ENCODE data around the gene WNT9A. TPM values are rescaled to one million over a fixed set of nuclear protein-coding genes. Genes with fewer than 3 reads are reported as not detected.
A peak's percentile ranks its signal among the peaks of the same experiment; 100 is the strongest.

WNT9A gene
- total and polyA plus RNA-seq, 5 donors, result 0.60 to 1.8 (median 0.71) TPM

GRCh38 chr1:227926896-227927885, 20.5 kb downstream of the WNT9A start:
- intact Hi-C loops (cut with DNase I), result no loop called here
- Histone ChIP-seq H3K9me3 (ENCODE audit: control insufficient read depth, low read length) (no peaks in the 10 kb centered on the region), H3K27me3 (ENCODE audit: control insufficient read depth, insufficient read depth) (no peaks in the 10 kb centered on the region), H3K4me1 (ENCODE audit: control insufficient read depth, insufficient read depth, low read length) (no peaks in the 10 kb centered on the region), H3K27ac (ENCODE audit: low read length) (no peak overlapping the region), H3K4me3 (ENCODE audit: low read length) (no peak overlapping the region)
- 91% methylated on average over 20 of the region's 20 CpGs for WGBS
- ATAC-seq (no peak), DNase-seq (peak; percentile 9 to 38 (median 30))

GRCh38 chr1:227926216-227926791, 21.4 kb downstream of the WNT9A start:
- Histone ChIP-seq H3K4me1 (ENCODE audit: control insufficient read depth, insufficient read depth, low read length) (no peaks in the 10 kb centered on the region), H3K9me3 (ENCODE audit: control insufficient read depth, low read length) (no peaks in the 10 kb centered on the region), H3K4me3 (ENCODE audit: low read length) (no peak overlapping the region), H3K27me3 (ENCODE audit: control insufficient read depth, insufficient read depth) (no peaks in the 10 kb centered on the region), H3K27ac (ENCODE audit: low read length) (no peak overlapping the region)
- intact Hi-C loops (cut with DNase I), result no loop called here
- DNase-seq (peak; percentile 6 to 53 (median 40)), ATAC-seq (no peak)
- WGBS, result 91% methylated on average over 11 of the region's 11 CpGs

- intact Hi-C loops (cut with DNase I), result no loop called here
Measured at GRCh38 chr1:227925582-227926198, 22.0 kb downstream of the WNT9A start.

GRCh38 chr1:227924833-227925574, 22.7 kb downstream of the WNT9A start:
- H3K4me1 ChIP-seq (ENCODE audit: control insufficient read depth, insufficient read depth, low read length), result no peaks in the 10 kb centered on the region
- H3K9me3 ChIP-seq (ENCODE audit: control insufficient read depth, low read length), result no peaks in the 10 kb centered on the region
- no peaks in the 10 kb centered on the region for H3K27me3 ChIP-seq (ENCODE audit: control insufficient read depth, insufficient read depth)
- ATAC-seq (no peak), DNase-seq (peak; percentile 13 to 56 (median 48))
- 85% methylated on average over 38 of the region's 38 CpGs for WGBS
- H3K27ac ChIP-seq (ENCODE audit: low read length), result no peak overlapping the region
- intact Hi-C loops (cut with DNase I), result no loop called here
- no peak overlapping the region for H3K4me3 ChIP-seq (ENCODE audit: low read length)

More at GRCh38 chr1:227925582-227926198, 22.0 kb downstream of the WNT9A start:
- no peak overlapping the region for H3K27ac ChIP-seq (ENCODE audit: low read length)
- H3K9me3 ChIP-seq (ENCODE audit: control insufficient read depth, low read length), result no peaks in the 10 kb centered on the region
- H3K27me3 ChIP-seq (ENCODE audit: control insufficient read depth, insufficient read depth), result no peaks in the 10 kb centered on the region
- ATAC-seq, result no peak
- no peaks in the 10 kb centered on the region for H3K4me1 ChIP-seq (ENCODE audit: control insufficient read depth, insufficient read depth, low read length)
- 87% methylated on average over 14 of the region's 14 CpGs for WGBS
- H3K4me3 ChIP-seq (ENCODE audit: low read length), result no peak overlapping the region
- peak in 1 of 3 donors; percentile 2 for DNase-seq

- intact Hi-C loops (cut with DNase I), result no loop called here
- 93% methylated on average over 24 of the region's 24 CpGs for WGBS
- DNase-seq, result peak in 2 of 3 donors; percentile 7 to 55
Measured at GRCh38 chr1:227924168-227924832, 23.4 kb downstream of the WNT9A start.

GRCh38 chr1:227923353-227924167, 24.2 kb downstream of the WNT9A start:
- Histone ChIP-seq H3K9me3 (ENCODE audit: control insufficient read depth, low read length) (no peaks in the 10 kb centered on the region), H3K27ac (ENCODE audit: low read length) (no peak overlapping the region), H3K4me3 (ENCODE audit: low read length) (no peak overlapping the region), H3K4me1 (ENCODE audit: control insufficient read depth, insufficient read depth, low read length) (no peaks in the 10 kb centered on the region), H3K27me3 (ENCODE audit: control insufficient read depth, insufficient read depth) (no peaks in the 10 kb centered on the region)
- intact Hi-C loops (cut with DNase I), result no loop called here
- ATAC-seq, result no peak
- peak in 2 of 3 donors; percentile 7 to 45 for DNase-seq
- 87% methylated on average over 18 of the region's 18 CpGs for WGBS

More at GRCh38 chr1:227924168-227924832, 23.4 kb downstream of the WNT9A start:
- Histone ChIP-seq H3K9me3 (ENCODE audit: control insufficient read depth, low read length) (no peaks in the 10 kb centered on the region), H3K27ac (ENCODE audit: low read length) (no peak overlapping the region), H3K4me3 (ENCODE audit: low read length) (no peak overlapping the region), H3K4me1 (ENCODE audit: control insufficient read depth, insufficient read depth, low read length) (no peaks in the 10 kb centered on the region), H3K27me3 (ENCODE audit: control insufficient read depth, insufficient read depth) (no peaks in the 10 kb centered on the region)
- no peak for ATAC-seq

GRCh38 chr1:227922501-227923352, 25.0 kb downstream of the WNT9A start:
- WGBS, result 77% methylated on average over 18 of the region's 18 CpGs
- DNase-seq (peak in 2 of 3 donors; percentile 2 to 14), ATAC-seq (no peak)
- Histone ChIP-seq H3K9me3 (ENCODE audit: control insufficient read depth, low read length) (no peaks in the 10 kb centered on the region), H3K4me1 (ENCODE audit: control insufficient read depth, insufficient read depth, low read length) (no peaks in the 10 kb centered on the region), H3K4me3 (ENCODE audit: low read length) (no peak overlapping the region), H3K27ac (ENCODE audit: low read length) (no peak overlapping the region), H3K27me3 (ENCODE audit: control insufficient read depth, insufficient read depth) (no peaks in the 10 kb centered on the region)
- intact Hi-C loops (cut with DNase I), result no loop called here

GRCh38 chr1:227921461-227922185, 26.1 kb downstream of the WNT9A start:
- H3K27ac ChIP-seq (ENCODE audit: low read length), result no peak overlapping the region
- intact Hi-C loops (cut with DNase I), result no loop called here
- no peaks in the 10 kb centered on the region for H3K27me3 ChIP-seq (ENCODE audit: control insufficient read depth, insufficient read depth)
- WGBS, result 96% methylated on average over 35 of the region's 35 CpGs
- H3K4me1 ChIP-seq (ENCODE audit: control insufficient read depth, insufficient read depth, low read length), result no peaks in the 10 kb centered on the region
- no peaks in the 10 kb centered on the region for H3K9me3 ChIP-seq (ENCODE audit: control insufficient read depth, low read length)
- ATAC-seq, result no peak
- H3K4me3 ChIP-seq (ENCODE audit: low read length), result no peak overlapping the region
- peak in 2 of 3 donors; percentile 13 to 53 for DNase-seq

Data from right cardiac atrium (tissue), 5 donors.